ENCODE results near the gene STK32B.

STK32B gene

GRCh38 chr4:5515646-5516045 lies 464.4 kb downstream of the STK32B start:
- Histone ChIP-seq H3K4me2 (ENCODE audit: low read length) (no peak overlapping the region), H2BK5ac (ENCODE audit: low read depth, low read length, poor library complexity) (no peak overlapping the region), H2BK12ac (ENCODE audit: low read length) (no peak overlapping the region), H2AK5ac (ENCODE audit: low read length) (no peak overlapping the region), H3K36me3 (ENCODE audit: control insufficient read depth in 1 of 2, insufficient read depth in 2 of 2, low read length in 2 of 2) (peaks cover 0 to 2% of the 10 kb centered on the region in 2 experiments), H3K9ac (ENCODE audit: low read length) (no peak overlapping the region), H3K27me3 (ENCODE audit: insufficient read depth, low read length) (no peaks in the 10 kb centered on the region), H4K8ac (ENCODE audit: low read depth, low read length) (no peak overlapping the region), H3K79me1 (ENCODE audit: low read length) (no peaks in the 10 kb centered on the region), H2BK120ac (ENCODE audit: insufficient read depth, low read length, poor library complexity) (no peak overlapping the region), H3K4me3 (ENCODE audit: low read depth, low read length) (no peak overlapping the region), H3K4me1 (ENCODE audit: control insufficient read depth in 1 of 2, insufficient read depth in 2 of 2, low read length in 2 of 2) (no peaks in the 10 kb centered on the region), H4K12ac (ENCODE audit: low read depth, low read length) (no peak overlapping the region), H3K23ac (ENCODE audit: low read length) (no peak overlapping the region), H3K27ac (ENCODE audit: low read depth, low read length) (no peak overlapping the region), H3K18ac (ENCODE audit: low read length) (no peak overlapping the region), H2AFZ (ENCODE audit: insufficient read depth, low read length, poor library complexity) (no peak overlapping the region), H3K4ac (ENCODE audit: low read depth, low read length) (no peak overlapping the region), H3K9me3 (ENCODE audit: insufficient read depth, low read depth, low read length) (peaks cover 5% of the 10 kb centered on the region), H3K14ac (ENCODE audit: low read length) (no peak overlapping the region), H3K79me2 (ENCODE audit: control insufficient read depth, insufficient read depth, low read length, poor library complexity) (no peaks in the 10 kb centered on the region), H4K91ac (ENCODE audit: low read depth, low read length) (no peak overlapping the region)
- DNase-seq: no peak

- Histone ChIP-seq H3K36me3 (ENCODE audit: control insufficient read depth in 1 of 2, insufficient read depth in 2 of 2, low read length in 2 of 2) (peaks cover 0 to 2% of the 10 kb centered on the region in 2 experiments), H2AK5ac (ENCODE audit: low read length) (no peak overlapping the region), H4K8ac (ENCODE audit: low read depth, low read length) (no peak overlapping the region), H3K4me2 (ENCODE audit: low read length) (no peak overlapping the region), H2BK12ac (ENCODE audit: low read length) (no peak overlapping the region), H2BK120ac (ENCODE audit: insufficient read depth, low read length, poor library complexity) (no peak overlapping the region), H3K23ac (ENCODE audit: low read length) (no peak overlapping the region), H3K27ac (ENCODE audit: low read depth, low read length) (no peak overlapping the region), H2BK5ac (ENCODE audit: low read depth, low read length, poor library complexity) (no peak overlapping the region), H3K27me3 (ENCODE audit: insufficient read depth, low read length) (no peaks in the 10 kb centered on the region), H4K12ac (ENCODE audit: low read depth, low read length) (no peak overlapping the region), H4K91ac (ENCODE audit: low read depth, low read length) (no peak overlapping the region), H3K4me1 (ENCODE audit: control insufficient read depth in 1 of 2, insufficient read depth in 2 of 2, low read length in 2 of 2) (no peaks in the 10 kb centered on the region), H3K79me1 (ENCODE audit: low read length) (no peaks in the 10 kb centered on the region), H2AFZ (ENCODE audit: insufficient read depth, low read length, poor library complexity) (no peak overlapping the region), H3K4me3 (ENCODE audit: low read depth, low read length) (no peak overlapping the region), H3K18ac (ENCODE audit: low read length) (no peak overlapping the region), H3K14ac (ENCODE audit: low read length) (no peak overlapping the region), H3K4ac (ENCODE audit: low read depth, low read length) (no peak overlapping the region), H3K9ac (ENCODE audit: low read length) (no peak overlapping the region), H3K79me2 (ENCODE audit: control insufficient read depth, insufficient read depth, low read length, poor library complexity) (no peaks in the 10 kb centered on the region), H3K9me3 (ENCODE audit: insufficient read depth, low read depth, low read length) (peaks cover 5% of the 10 kb centered on the region)
- no CpG with 5 or more reads among the region's 4 CpGs for WGBS (ENCODE audit: extremely low coverage, insufficient coverage, insufficient read length)
- DNase-seq: no peak
Observed at GRCh38 chr4:5517372-5517771, 466.1 kb downstream of the STK32B start.

GRCh38 chr4:5524446-5525299 lies 473.4 kb downstream of the STK32B start:
- Histone ChIP-seq H4K12ac (ENCODE audit: low read depth, low read length) (no peak overlapping the region), H3K79me1 (ENCODE audit: low read length) (no peaks in the 10 kb centered on the region), H3K9ac (ENCODE audit: low read length) (no peak overlapping the region), H3K79me2 (ENCODE audit: control insufficient read depth, insufficient read depth, low read length, poor library complexity) (no peaks in the 10 kb centered on the region), H2AFZ (ENCODE audit: insufficient read depth, low read length, poor library complexity) (no peak overlapping the region), H3K14ac (ENCODE audit: low read length) (no peak overlapping the region), H2BK12ac (ENCODE audit: low read length) (no peak overlapping the region), H2AK5ac (ENCODE audit: low read length) (no peak overlapping the region), H3K9me3 (ENCODE audit: insufficient read depth, low read depth, low read length) (no peaks in the 10 kb centered on the region), H2BK120ac (ENCODE audit: insufficient read depth, low read length, poor library complexity) (no peak overlapping the region), H3K36me3 (ENCODE audit: control insufficient read depth in 1 of 2, insufficient read depth in 2 of 2, low read length in 2 of 2) (no peaks in the 10 kb centered on the region), H3K4me3 (ENCODE audit: low read depth, low read length) (no peak overlapping the region), H4K91ac (ENCODE audit: low read depth, low read length) (no peak overlapping the region), H3K4ac (ENCODE audit: low read depth, low read length) (no peak overlapping the region), H3K4me2 (ENCODE audit: low read length) (no peak overlapping the region), H3K23ac (ENCODE audit: low read length) (no peak overlapping the region), H3K27me3 (ENCODE audit: insufficient read depth, low read length) (no peaks in the 10 kb centered on the region), H3K18ac (ENCODE audit: low read length) (no peak overlapping the region), H3K4me1 (ENCODE audit: control insufficient read depth in 1 of 2, insufficient read depth in 2 of 2, low read length in 2 of 2) (no peaks in the 10 kb centered on the region), H4K8ac (ENCODE audit: low read depth, low read length) (no peak overlapping the region), H2BK5ac (ENCODE audit: low read depth, low read length, poor library complexity) (no peak overlapping the region), H3K27ac (ENCODE audit: low read depth, low read length) (no peak overlapping the region)
- DNase-seq: no peak
- WGBS (ENCODE audit: extremely low coverage, insufficient coverage, insufficient read length): no CpG with 5 or more reads among the region's 5 CpGs

DNA sequence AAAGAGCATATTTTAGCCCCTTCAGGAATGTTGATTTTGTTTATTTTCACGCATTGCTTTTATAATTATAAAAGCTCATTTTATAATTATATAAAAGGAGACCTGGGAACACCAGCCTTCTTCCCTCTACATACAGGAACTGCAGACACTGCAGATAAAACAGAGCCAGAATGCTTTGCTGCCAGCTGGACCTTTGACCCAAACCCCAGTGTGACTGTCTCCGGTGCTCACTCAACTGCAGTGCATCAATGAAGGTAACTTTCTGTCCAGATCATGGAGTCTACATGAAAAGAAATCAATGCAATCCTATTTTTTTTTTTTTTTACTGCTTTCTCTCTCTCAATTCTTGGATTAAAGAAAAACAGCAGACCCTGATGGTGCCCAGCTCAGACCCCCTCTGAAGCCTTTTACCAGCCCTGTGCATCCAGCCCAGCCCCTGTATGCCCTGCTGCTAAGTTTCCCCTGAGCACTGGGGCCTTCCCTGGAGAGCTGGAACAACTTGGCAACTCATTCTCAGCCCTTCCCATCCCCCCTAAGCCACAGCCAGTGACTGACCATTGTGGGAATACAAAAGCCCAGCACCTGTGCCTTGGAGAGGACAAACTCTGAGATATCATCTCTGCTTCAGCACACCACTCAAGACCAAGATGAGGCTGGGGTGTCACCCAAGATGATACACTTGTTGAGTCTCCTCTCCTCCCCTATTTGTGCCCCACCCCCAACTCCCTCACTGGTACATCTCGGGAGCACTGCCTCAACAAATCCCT lies 475.0 kb downstream of the STK32B start:
- Histone ChIP-seq H4K12ac (ENCODE audit: low read depth, low read length) (no peak overlapping the region), H2BK120ac (ENCODE audit: insufficient read depth, low read length, poor library complexity) (no peak overlapping the region), H3K4me1 (ENCODE audit: control insufficient read depth in 1 of 2, insufficient read depth in 2 of 2, low read length in 2 of 2) (no peaks in the 10 kb centered on the region), H4K8ac (ENCODE audit: low read depth, low read length) (no peak overlapping the region), H3K18ac (ENCODE audit: low read length) (no peak overlapping the region), H2BK12ac (ENCODE audit: low read length) (no peak overlapping the region), H3K4me3 (ENCODE audit: low read depth, low read length) (no peak overlapping the region), H2AFZ (ENCODE audit: insufficient read depth, low read length, poor library complexity) (no peak overlapping the region), H3K79me2 (ENCODE audit: control insufficient read depth, insufficient read depth, low read length, poor library complexity) (no peaks in the 10 kb centered on the region), H2BK5ac (ENCODE audit: low read depth, low read length, poor library complexity) (no peak overlapping the region), H3K4me2 (ENCODE audit: low read length) (no peak overlapping the region), H3K9ac (ENCODE audit: low read length) (no peak overlapping the region), H3K79me1 (ENCODE audit: low read length) (no peaks in the 10 kb centered on the region), H4K91ac (ENCODE audit: low read depth, low read length) (no peak overlapping the region), H3K36me3 (ENCODE audit: control insufficient read depth in 1 of 2, insufficient read depth in 2 of 2, low read length in 2 of 2) (peaks cover 0 to under 1% of the 10 kb centered on the region in 2 experiments), H2AK5ac (ENCODE audit: low read length) (no peak overlapping the region), H3K4ac (ENCODE audit: low read depth, low read length) (no peak overlapping the region), H3K9me3 (ENCODE audit: insufficient read depth, low read depth, low read length) (no peaks in the 10 kb centered on the region), H3K14ac (ENCODE audit: low read length) (no peak overlapping the region), H3K27me3 (ENCODE audit: insufficient read depth, low read length) (no peaks in the 10 kb centered on the region), H3K27ac (ENCODE audit: low read depth, low read length) (no peak overlapping the region), H3K23ac (ENCODE audit: low read length) (no peak overlapping the region)
- DNase-seq: no peak
- no CpG with 5 or more reads among the region's 3 CpGs for WGBS (ENCODE audit: extremely low coverage, insufficient coverage, insufficient read length)
